Measurements from ENCODE around the gene ALDH4A1.
"Not testable (repeated sequence)": the region's sequence is repeated elsewhere in the genome, so short reads cannot be mapped to it uniquely, and the experiment has no call there.

The ALDH4A1 gene

DNA sequence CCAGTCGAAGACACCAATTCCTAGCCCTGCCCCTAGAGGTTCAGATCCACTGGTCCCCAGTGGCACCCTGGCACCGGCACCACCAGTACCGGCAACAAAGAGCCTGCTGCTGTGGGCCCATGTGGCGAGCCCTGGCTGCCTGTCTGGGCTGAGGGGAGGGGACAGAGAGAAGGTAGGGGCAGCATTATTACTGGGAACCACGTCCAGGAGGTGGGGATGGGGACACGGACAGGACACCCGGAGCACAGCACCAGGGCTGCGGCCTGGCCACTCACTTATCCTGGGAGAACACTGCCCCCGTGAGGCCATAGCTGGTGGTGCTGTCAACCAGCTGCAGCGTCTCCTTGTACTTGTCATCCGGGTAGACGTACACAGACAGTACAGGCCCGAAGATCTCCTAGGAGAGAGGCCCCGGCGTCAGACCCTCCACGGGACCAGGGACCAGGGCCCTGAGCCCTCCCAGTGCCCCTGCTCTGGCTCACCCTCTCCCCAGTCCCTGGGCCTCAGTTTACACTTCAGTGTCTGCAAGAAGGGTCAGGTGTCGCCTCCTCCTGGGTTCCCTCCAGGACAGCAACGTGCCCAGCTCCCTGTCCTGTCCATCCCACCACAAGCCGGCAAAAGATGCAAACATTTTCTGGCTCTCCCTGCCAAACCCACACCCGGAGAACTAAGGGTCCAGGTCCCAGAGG, 27.1 kb downstream of the ALDH4A1 start:
- TF ChIP-seq CTCF (IDR thresholded peaks at IDR 0.05; ENCODE audit: insufficient read depth, low read length, missing control alignments) = peak; percentile 97
- no peak overlapping the region for H3K4me3 ChIP-seq (ENCODE audit: low read depth, low read length)
- CTCF ChIA-PET = interaction anchor here (0.6 to 6.0 kb wide), 23 partner anchors 9 to 1592 kb away, joined by 3 to 95 read pairs (median 4); partner anchors contain the start of gene ALDH4A1
- DNase-seq (ENCODE audit: low read depth, low spot score) = peak; percentile 34
- POLR2A ChIA-PET = no interaction called here

GRCh38 chr1:18874600-18874999, 27.8 kb downstream of the ALDH4A1 start:
- DNase-seq (ENCODE audit: low read depth, low spot score) = no peak
- no peak for TF ChIP-seq CTCF (IDR thresholded peaks at IDR 0.05; ENCODE audit: insufficient read depth, low read length, missing control alignments)
- POLR2A ChIA-PET = no interaction called here
- CTCF ChIA-PET = interaction anchor here (0.6 to 6.0 kb wide), 21 partner anchors 8 to 1593 kb away, joined by 3 to 95 read pairs (median 4); partner anchors contain the start of gene ALDH4A1
- H3K4me3 ChIP-seq (ENCODE audit: low read depth, low read length) = no peak overlapping the region

DNA sequence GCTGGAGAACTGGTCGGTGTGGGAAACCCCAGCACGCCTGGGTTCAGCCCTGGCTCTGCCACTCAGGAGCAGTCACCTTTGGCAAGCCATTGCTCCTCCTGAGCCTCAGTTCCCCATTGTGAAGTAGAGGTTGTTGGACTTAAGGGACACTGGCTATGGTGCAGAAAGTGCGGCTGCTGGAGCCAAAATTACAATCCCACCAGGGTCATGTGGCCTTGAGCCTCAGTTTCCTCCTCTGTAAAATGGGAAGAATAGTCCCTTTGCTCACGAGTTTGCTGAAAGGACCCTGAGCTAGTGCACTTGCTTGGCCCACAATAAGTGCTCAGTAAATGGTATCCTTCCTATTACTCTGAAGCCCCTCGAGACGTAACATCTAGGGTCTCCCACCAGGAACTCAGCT, 28.3 kb downstream of the ALDH4A1 start:
- CTCF ChIA-PET = interaction anchor here (1.0 to 6.0 kb wide), 17 partner anchors 8 to 292 kb away, joined by 3 to 95 read pairs (median 4); partner anchors contain the start of gene ALDH4A1

DNA sequence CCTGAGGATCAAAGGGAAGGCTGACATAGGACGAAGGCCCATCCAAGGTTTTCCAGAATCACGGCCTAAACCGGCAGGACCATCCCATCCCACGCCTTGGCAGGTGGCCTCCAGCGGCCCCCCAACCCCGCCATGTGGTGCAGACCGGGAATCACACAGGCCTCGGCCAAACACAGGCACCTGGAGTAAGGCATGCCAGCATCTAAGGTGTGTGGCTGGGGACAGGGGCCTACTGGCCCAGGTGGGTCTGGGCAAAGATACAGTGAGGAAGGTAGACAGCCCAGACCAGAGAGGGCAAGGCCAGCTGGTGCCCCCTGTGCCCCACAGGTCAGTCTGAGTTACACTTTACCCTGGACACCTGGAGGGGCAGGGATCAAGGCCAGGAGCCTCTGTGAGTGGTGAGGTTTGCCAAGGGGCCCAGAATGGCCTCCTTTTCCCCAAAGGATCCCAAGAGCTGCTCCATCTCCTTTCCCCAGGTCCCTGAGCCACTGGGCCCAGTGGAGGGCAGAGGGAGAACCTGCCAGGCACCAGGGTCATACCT, 30.2 kb downstream of the ALDH4A1 start:
- DNase-seq (ENCODE audit: low read depth, low spot score) = no peak
- POLR2A ChIA-PET = interaction anchor here (0.7 kb wide), 1 partner anchor 35 kb away, joined by 3 read pairs; no protein-coding TSS in a partner anchor
- no peak overlapping the region for H3K4me3 ChIP-seq (ENCODE audit: low read depth, low read length)
- CTCF ChIA-PET = interaction anchor here (1.0 to 6.0 kb wide), 5 partner anchors 9 to 278 kb away, joined by 3 to 95 read pairs (median 6); no protein-coding TSS in a partner anchor
- no peak for TF ChIP-seq CTCF (IDR thresholded peaks at IDR 0.05; ENCODE audit: insufficient read depth, low read length, missing control alignments)

More for the DNA sequence above, 28.3 kb downstream of the ALDH4A1 start:
- no peak for TF ChIP-seq CTCF (IDR thresholded peaks at IDR 0.05; ENCODE audit: insufficient read depth, low read length, missing control alignments)
- POLR2A ChIA-PET = interaction anchor here (1.0 kb wide), 1 partner anchor 11 kb away, joined by 3 read pairs; no protein-coding TSS in a partner anchor
- no peak for DNase-seq (ENCODE audit: low read depth, low spot score)
- H3K4me3 ChIP-seq (ENCODE audit: low read depth, low read length) = no peak overlapping the region

DNA sequence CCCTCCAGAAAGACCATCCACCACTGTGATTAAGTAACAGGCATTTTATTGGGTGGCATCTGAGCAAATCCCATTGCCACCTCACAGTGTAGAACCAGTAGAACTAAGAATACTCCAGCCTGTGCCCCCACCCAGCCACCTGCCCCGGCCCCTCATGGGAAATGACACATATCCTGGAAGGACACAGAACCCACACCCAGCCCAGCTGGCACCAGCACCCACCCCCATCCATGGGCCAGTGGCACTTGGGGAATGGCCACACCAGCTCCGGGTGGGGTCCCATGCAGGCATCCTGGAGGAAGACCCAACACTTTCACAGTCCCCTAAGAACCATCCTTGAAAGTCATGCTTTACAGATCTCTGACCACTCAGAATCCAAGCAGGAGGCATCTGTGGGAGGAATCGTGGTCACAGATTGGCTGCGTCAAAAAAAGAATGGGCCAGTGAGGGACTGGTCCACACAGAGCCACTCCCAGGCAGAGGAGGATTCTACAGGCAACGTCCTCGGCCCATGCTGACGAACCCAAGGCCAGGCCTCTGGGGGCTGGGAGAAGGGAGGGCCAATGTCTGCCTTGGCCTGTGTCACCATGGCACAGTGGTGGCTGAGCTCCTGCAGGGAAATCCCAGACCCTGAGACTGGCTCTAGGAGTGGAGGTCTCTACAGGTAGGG, 30.8 kb downstream of the ALDH4A1 start:
- no peak for TF ChIP-seq CTCF (IDR thresholded peaks at IDR 0.05; ENCODE audit: insufficient read depth, low read length, missing control alignments)
- no peak overlapping the region for H3K4me3 ChIP-seq (ENCODE audit: low read depth, low read length)
- no peak for DNase-seq (ENCODE audit: low read depth, low spot score)
- POLR2A ChIA-PET = no interaction called here
- CTCF ChIA-PET = interaction anchor here (1.0 to 6.0 kb wide), 3 partner anchors 10 to 274 kb away, joined by 3 to 95 read pairs (median 6); no protein-coding TSS in a partner anchor

DNA sequence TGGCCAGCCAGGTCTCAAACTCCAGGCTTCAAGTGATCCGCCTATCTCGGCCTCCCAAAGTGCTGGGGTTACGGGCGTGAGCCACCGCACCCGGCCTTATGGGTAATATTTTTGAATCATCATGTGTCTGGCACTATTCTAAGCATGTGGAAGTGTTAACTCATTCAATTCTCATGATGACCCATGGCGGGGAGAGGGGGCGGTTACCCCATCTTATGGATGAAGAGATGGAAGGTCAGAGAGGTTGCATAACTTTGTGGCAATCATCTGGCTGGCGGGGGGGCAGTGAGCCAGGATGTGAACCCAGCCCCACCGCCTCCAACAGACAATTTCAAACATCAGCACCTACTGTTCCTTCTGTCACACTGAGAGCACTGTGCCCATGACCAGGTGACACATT, 31.4 kb downstream of the ALDH4A1 start:
- CTCF ChIA-PET = interaction anchor here (1.8 to 6.0 kb wide), 3 partner anchors 13 to 273 kb away, joined by 6 to 95 read pairs (median 8); no protein-coding TSS in a partner anchor
- TF ChIP-seq CTCF (IDR thresholded peaks at IDR 0.05; ENCODE audit: insufficient read depth, low read length, missing control alignments) = no peak
- DNase-seq (ENCODE audit: low read depth, low spot score) = no peak
- no peak overlapping the region for H3K4me3 ChIP-seq (ENCODE audit: low read depth, low read length)
- POLR2A ChIA-PET = no interaction called here

- POLR2A ChIA-PET; DNase-seq (ENCODE audit: low read depth, low spot score); H3K4me3 ChIP-seq (ENCODE audit: low read depth, low read length): not testable (repeated sequence)
- CTCF ChIA-PET = interaction anchor here (1.8 to 2.0 kb wide), 2 partner anchors 14 to 273 kb away, joined by 6 to 8 read pairs; no protein-coding TSS in a partner anchor
These were observed 31.8 kb downstream of the ALDH4A1 start for GRCh38 chr1:18870595-18870865.
